ENCODE measurements around the gene OASL. TPM values are rescaled to one million over a fixed set of nuclear protein-coding genes. Genes with fewer than 3 reads are reported as not detected.

OASL gene
- total and polyA plus RNA-seq, 9 donors = 0.12 to 2.8 (median 0.39) TPM; not detected in 1

GRCh38 chr12:121023799-121024198 lies 15.2 kb downstream of the OASL start:
- no peak overlapping the region for H3K27ac ChIP-seq
- no peaks in the 10 kb centered on the region for H3K9me3 ChIP-seq
- intact Hi-C loops (cut with DNase I) = no loop called here
- H3K4me1 ChIP-seq (ENCODE audit: insufficient read depth) = no peaks in the 10 kb centered on the region
- no peak overlapping the region for H3K4me3 ChIP-seq
- H3K36me3 ChIP-seq = no peaks in the 10 kb centered on the region
- DNase-seq = no peak
- TF ChIP-seq POLR2A (IDR thresholded peaks at IDR 0.05) (no peak), EP300 (IDR thresholded peaks at IDR 0.05) (no peak), CTCF (IDR thresholded peaks at IDR 0.05) (no peak)
- 58 to 61% (median 60%) methylated on average over 8 of the region's 8 CpGs for WGBS, 3 donors
- no peaks in the 10 kb centered on the region for H3K27me3 ChIP-seq

GRCh38 chr12:121022713-121023112 lies 16.3 kb downstream of the OASL start:
- DNase-seq = no peak
- Histone ChIP-seq H3K4me3 (no peak overlapping the region), H3K4me1 (ENCODE audit: insufficient read depth) (no peaks in the 10 kb centered on the region), H3K27ac (no peak overlapping the region), H3K36me3 (no peaks in the 10 kb centered on the region), H3K9me3 (no peaks in the 10 kb centered on the region), H3K27me3 (no peaks in the 10 kb centered on the region)
- 64 to 70% (median 67%) methylated on average over 2 of the region's 2 CpGs for WGBS, 3 donors
- intact Hi-C loops (cut with DNase I) = no loop called here
- TF ChIP-seq POLR2A (IDR thresholded peaks at IDR 0.05) (no peak), EP300 (IDR thresholded peaks at IDR 0.05) (no peak), CTCF (IDR thresholded peaks at IDR 0.05) (no peak)

- H3K27me3 ChIP-seq = no peaks in the 10 kb centered on the region
- DNase-seq = no peak
- 87 to 89% (median 88%) methylated on average over 6 of the region's 6 CpGs for WGBS, 3 donors
- TF ChIP-seq EP300 (IDR thresholded peaks at IDR 0.05) (no peak), CTCF (IDR thresholded peaks at IDR 0.05) (no peak), POLR2A (IDR thresholded peaks at IDR 0.05) (no peak)
- H3K27ac ChIP-seq = no peak overlapping the region
- H3K4me1 ChIP-seq (ENCODE audit: insufficient read depth) = no peaks in the 10 kb centered on the region
- H3K4me3 ChIP-seq = no peak overlapping the region
- no peaks in the 10 kb centered on the region for H3K9me3 ChIP-seq
- intact Hi-C loops (cut with DNase I) = no loop called here
- no peaks in the 10 kb centered on the region for H3K36me3 ChIP-seq
These were observed 17.3 kb downstream of the OASL start for GRCh38 chr12:121021754-121022153.

GRCh38 chr12:121018860-121019617 lies 20.0 kb downstream of the OASL start:
- DNase-seq = no peak
- H3K27me3 ChIP-seq = no peaks in the 10 kb centered on the region
- TF ChIP-seq POLR2A (IDR thresholded peaks at IDR 0.05) (no peak), CTCF (IDR thresholded peaks at IDR 0.05) (no peak), EP300 (IDR thresholded peaks at IDR 0.05) (no peak)
- H3K4me1 ChIP-seq (ENCODE audit: insufficient read depth) = no peaks in the 10 kb centered on the region
- H3K36me3 ChIP-seq = no peaks in the 10 kb centered on the region
- no peak overlapping the region for H3K4me3 ChIP-seq
- WGBS, 3 donors = 88 to 91% (median 90%) methylated on average over 2 of the region's 2 CpGs
- intact Hi-C loops (cut with DNase I) = no loop called here
- no peak overlapping the region for H3K27ac ChIP-seq
- no peaks in the 10 kb centered on the region for H3K9me3 ChIP-seq
